HUDEP-2 (cell line): ENCODE data around the gene HLCS.
A peak's percentile ranks its signal among the peaks of the same experiment; 100 is the strongest.
"Not testable (repeated sequence)": the region's sequence is repeated elsewhere in the genome, so short reads cannot be mapped to it uniquely, and the experiment has no call there.

ENCODE experiments used
- DNase-seq, 76 experiments: peaks; one replicate each; lab custom pipeline; 2025; ENCODE audit not compliant: unreplicated experiment in 76 of 76; lab: John Stamatoyannopoulos, UW

HLCS gene

GRCh38 chr21:36820176-36821031, 146.1 kb downstream of the HLCS start:
- DNase-seq = peak in 50 of 76 experiments; percentile 10 to 67 (median 34)

- DNase-seq = no peak
These were observed 148.6 kb downstream of the HLCS start for GRCh38 chr21:36817732-36818450.

- DNase-seq = no peak
These were observed 149.8 kb downstream of the HLCS start for GRCh38 chr21:36816561-36817130.

- not testable (repeated sequence) for DNase-seq
These were observed 150.4 kb downstream of the HLCS start for GRCh38 chr21:36816026-36816425.

- DNase-seq = no peak
These were observed 151.2 kb downstream of the HLCS start for GRCh38 chr21:36815284-36815683.

- DNase-seq = no peak
These were observed 153.4 kb downstream of the HLCS start for GRCh38 chr21:36813052-36813451.

- no peak for DNase-seq
These were observed 154.7 kb downstream of the HLCS start for GRCh38 chr21:36811762-36812161.

- DNase-seq = no peak
These were observed 156.0 kb downstream of the HLCS start for GRCh38 chr21:36810443-36810842.

GRCh38 chr21:36807422-36807928, 159.0 kb downstream of the HLCS start:
- DNase-seq = no peak

- no peak for DNase-seq
These were observed 160.4 kb downstream of the HLCS start for GRCh38 chr21:36806103-36806502.

GRCh38 chr21:36804874-36805611, 161.4 kb downstream of the HLCS start:
- no peak for DNase-seq

GRCh38 chr21:36803816-36804439, 162.5 kb downstream of the HLCS start:
- no peak for DNase-seq

GRCh38 chr21:36803051-36803645, 163.3 kb downstream of the HLCS start:
- no peak for DNase-seq

- no peak for DNase-seq
These were observed 165.7 kb downstream of the HLCS start for GRCh38 chr21:36800734-36801133.

- no peak for DNase-seq
These were observed 166.6 kb downstream of the HLCS start for GRCh38 chr21:36799869-36800268.

- no peak for DNase-seq
These were observed 168.0 kb downstream of the HLCS start for GRCh38 chr21:36798491-36798890.

GRCh38 chr21:36796070-36796469, 170.4 kb downstream of the HLCS start:
- DNase-seq = no peak

GRCh38 chr21:36792505-36792967, 173.9 kb downstream of the HLCS start:
- DNase-seq = no peak

- DNase-seq = peak in 1 of 76 experiments; percentile 11
These were observed 174.6 kb downstream of the HLCS start for GRCh38 chr21:36791695-36792470.
